HG03103 (cell line): ENCODE results near the gene BCAS2.

Experiments
- ATAC-seq: cut with Tn5 transposase; IDR thresholded peaks from one replicate; pipeline ENCODE4 v1.9.1; 2021; ENCODE audit warnings: low read depth; ENCODE audit not compliant: unreplicated experiment

BCAS2 gene

GRCh38 chr1:114561333-114561732 lies 20.1 kb downstream of the BCAS2 start:
- ATAC-seq = no peak

DNA sequence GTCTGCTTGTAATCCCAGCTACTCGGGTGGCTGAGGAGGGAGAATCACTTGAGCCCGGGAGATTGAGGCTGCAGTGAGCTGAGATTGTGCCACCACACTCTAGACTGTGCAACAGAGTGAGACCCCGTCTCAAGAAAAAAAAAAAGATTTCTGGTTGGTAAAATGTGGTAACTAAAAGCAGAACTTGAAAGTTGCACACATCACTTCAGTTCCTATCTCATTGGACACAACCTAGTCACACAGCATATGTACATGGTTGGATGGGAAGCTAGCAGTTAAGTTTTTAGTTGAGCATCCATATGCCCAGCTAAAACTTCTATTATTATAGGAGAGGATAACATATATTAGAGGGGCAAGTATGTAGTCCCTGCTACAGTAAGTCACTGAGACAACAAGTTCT lies 22.1 kb downstream of the BCAS2 start:
- ATAC-seq = peak; percentile 55

DNA sequence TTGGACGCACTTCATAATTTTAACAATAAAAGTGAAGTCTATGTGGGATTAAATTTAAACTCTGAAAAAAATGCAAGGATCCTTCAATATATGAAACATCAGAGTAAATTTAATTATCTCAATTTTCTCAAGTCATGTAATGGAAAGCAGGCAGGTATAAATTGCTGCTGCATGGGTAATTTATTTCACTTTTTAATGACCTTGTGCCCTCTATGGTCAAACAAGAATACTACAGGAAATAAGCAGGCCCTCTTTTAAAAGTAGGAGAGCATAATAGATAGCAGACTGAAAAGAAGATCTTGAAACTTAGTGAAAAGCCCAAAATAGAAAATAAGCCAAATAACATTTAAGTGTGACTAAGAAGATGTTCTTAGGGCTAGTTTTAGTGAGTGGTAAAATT lies 22.9 kb downstream of the BCAS2 start:
- no peak for ATAC-seq

- no peak for ATAC-seq
Measured at GRCh38 chr1:114554577-114554976, 26.8 kb downstream of the BCAS2 start.

DNA sequence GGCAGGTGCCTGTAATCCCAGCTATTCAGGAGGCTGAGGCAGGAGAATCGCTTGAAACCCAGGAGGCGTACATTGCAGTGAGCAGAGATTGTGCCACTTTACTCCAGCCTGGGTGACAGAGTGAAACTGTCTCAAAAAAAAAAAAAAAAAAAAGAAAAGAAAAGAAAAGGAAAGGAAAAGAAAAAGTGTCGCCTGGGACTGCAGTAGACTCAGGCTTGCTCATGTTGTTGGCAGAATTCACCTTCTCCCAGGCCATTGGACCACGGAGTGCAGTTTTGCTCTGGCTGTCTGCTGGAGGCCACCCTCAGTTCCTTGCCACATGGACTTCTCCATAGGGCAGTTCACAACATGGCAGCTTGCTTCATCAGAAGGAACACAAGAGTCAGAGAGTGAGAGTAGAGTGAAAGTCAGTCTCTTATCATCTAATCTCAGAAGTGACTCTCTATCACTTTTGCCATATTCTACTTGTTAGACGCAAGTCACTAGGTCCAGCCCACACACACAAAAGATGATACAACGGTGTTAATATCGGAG lies 29.2 kb downstream of the BCAS2 start:
- ATAC-seq = no peak

DNA sequence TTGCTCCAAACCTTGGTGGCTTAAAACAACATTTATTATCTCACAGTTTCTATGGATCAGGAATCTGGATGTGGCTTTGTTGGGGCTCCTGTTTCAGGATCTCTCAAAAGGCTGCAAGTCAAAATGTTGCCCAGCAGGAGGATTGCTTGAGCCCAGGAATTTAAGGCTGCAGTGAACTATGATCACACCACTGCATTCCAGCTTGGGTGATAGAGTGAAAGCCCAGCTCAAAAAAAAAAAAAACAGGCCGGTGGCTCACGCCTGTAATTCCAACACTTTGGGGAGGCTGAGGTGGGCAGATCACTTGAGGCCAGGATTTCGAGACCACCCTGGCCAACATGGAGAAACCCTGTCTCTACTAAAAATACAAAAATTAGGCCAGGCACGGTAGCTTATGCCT lies 30.0 kb downstream of the BCAS2 start:
- no peak for ATAC-seq

- no peak for ATAC-seq
Measured at GRCh38 chr1:114550336-114550735, 31.1 kb downstream of the BCAS2 start.

DNA sequence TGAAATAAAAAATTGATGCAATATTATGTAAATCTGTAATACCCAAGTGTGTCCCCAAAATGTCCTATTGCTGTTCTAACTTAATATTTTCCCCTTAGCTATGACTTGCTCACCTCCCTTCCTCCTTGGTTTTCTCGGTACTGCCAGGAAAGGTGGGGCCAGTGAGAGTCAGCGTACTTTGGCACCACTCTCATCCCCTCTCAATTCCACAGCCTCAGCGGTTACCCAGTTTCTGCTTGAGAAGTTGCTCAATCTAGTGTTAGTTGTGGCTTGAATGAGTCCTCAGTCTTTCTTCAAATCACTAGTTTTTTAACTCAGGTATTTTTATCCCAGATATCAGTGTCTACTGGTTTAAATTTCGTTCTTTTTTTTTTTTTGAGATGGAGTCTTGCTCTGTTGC lies 32.3 kb downstream of the BCAS2 start:
- ATAC-seq = no peak

- ATAC-seq = no peak
Measured at GRCh38 chr1:114547076-114547475, 34.3 kb downstream of the BCAS2 start.

- no peak for ATAC-seq
Measured at GRCh38 chr1:114545796-114546195, 35.6 kb downstream of the BCAS2 start.

DNA sequence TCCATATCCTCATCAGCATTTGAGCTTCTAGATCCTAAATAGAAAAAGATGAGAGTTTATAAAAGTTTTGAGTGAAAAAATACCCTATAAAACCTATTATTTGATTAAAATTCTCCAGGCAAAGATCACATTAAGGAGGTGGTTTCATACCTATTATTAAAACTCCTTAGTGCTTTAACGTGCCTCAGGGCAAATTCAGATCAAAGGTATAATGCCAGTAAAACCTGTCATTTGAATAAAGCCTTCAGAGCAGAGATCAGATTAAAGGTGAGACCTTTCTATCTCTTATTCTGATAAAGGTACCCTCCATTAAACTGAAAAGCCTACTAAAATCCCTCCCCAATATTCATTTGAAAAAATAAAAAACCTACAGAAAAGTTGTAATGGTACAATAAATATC lies 36.1 kb downstream of the BCAS2 start:
- no peak for ATAC-seq

GRCh38 chr1:114540821-114541220 lies 40.6 kb downstream of the BCAS2 start:
- no peak for ATAC-seq

DNA sequence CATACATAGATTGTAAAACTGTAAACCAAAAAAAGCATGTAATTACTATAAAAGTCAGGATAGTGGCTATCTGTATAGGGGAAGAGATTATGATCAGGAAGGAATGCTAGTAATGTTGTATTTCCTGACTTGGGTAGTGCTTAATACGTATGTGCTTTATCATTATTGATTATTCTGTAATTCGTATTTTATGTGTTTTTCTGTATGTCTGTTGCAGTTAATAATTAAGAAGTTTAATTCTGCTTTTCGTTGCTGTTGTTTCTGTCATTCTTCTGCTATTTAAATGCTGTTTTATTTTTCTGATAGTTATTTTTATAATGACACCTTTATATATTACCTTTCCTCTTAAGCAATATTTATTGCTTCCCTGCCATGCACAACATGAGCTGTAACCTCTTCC lies 41.1 kb downstream of the BCAS2 start:
- no peak for ATAC-seq

GRCh38 chr1:114536043-114536442 lies 45.4 kb downstream of the BCAS2 start:
- ATAC-seq = no peak

GRCh38 chr1:114535401-114535800 lies 46.0 kb downstream of the BCAS2 start:
- ATAC-seq = no peak

GRCh38 chr1:114531094-114531493 lies 50.3 kb downstream of the BCAS2 start:
- no peak for ATAC-seq

DNA sequence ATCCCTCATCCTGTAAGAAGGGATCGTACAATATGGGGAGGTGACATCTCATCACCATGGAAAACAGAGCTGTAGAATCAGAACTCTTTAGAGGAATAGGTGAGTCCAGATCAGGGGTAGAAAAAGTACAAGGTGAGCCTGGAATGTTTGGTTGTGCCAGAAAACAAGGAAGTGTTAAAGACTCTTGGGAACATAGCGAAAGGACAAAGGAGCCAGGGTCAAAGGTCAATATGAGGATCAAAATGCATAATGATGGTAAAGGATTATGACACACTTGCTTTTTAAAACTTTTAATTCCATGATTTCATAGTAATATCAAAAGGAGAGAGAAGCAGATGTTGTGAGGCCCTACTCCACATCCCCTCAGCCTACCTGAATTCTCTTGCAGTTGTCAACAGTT lies 51.2 kb downstream of the BCAS2 start:
- ATAC-seq = no peak

GRCh38 chr1:114524944-114525343 lies 56.5 kb downstream of the BCAS2 start:
- no peak for ATAC-seq

DNA sequence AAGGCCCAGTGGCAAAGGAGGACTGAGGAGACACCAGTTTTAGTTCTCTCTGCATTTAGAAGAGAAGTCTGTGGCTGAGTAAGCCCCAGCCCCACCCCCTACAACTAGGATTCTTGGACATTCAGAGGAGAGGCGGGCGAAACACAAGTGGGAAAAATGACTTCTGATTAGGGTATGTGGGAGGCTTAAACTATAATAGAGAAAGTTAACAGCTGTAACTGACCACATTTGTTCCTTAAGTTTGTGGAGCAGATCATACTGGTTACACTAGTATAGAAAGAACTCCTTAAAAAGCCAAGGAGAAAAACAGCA lies 59.2 kb downstream of the BCAS2 start:
- ATAC-seq = no peak

- ATAC-seq = no peak
Measured at GRCh38 chr1:114521396-114522263, 59.8 kb downstream of the BCAS2 start.
